Keratinocyte (primary cell): ENCODE results near the gene NUAK1.

Experiments
- EZH2 ChIP-seq: IDR thresholded peaks from one replicate; pipeline ENCODE4 v1.6.1; 2012; ENCODE audit warnings: inconsistent platforms, mild to moderate bottlenecking, low read length, moderate library complexity
- TF ChIP-seq, protein P1 (sequence below), 3 experiments: IDR thresholded peaks in 1 of 3; conservative IDR thresholded peaks in 1 of 3; optimal IDR thresholded peaks in 1 of 3; 2 replicates in 2 of 3; 3 replicates in 1 of 3; pipeline versions ENCODE3 to v1.5.1; 2011; ENCODE audit warnings: low read length in 3 of 3, mild to moderate bottlenecking in 3 of 3, moderate library complexity in 2 of 3, control low read depth in 1 of 3, inconsistent platforms in 1 of 3; ENCODE audit not compliant: insufficient read depth in 2 of 3; ENCODE audit errors: extremely low read depth in 1 of 3

DNA sequence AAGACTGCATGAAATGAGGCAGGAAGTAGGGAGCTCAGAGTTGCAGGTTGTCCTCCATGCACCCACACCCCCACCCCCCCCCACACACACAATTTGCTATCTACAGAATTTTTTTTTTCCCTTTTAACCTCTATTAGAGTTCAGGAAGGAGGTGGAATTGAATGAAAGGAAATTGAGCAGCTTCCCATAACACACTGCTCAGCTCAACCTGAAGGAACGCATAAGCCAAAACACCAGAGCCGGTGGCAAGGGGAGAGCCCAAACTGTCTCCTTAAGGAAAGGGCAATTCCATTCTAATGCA, 74.1 kb downstream of the NUAK1 start:
- TF ChIP-seq, protein P1, sequence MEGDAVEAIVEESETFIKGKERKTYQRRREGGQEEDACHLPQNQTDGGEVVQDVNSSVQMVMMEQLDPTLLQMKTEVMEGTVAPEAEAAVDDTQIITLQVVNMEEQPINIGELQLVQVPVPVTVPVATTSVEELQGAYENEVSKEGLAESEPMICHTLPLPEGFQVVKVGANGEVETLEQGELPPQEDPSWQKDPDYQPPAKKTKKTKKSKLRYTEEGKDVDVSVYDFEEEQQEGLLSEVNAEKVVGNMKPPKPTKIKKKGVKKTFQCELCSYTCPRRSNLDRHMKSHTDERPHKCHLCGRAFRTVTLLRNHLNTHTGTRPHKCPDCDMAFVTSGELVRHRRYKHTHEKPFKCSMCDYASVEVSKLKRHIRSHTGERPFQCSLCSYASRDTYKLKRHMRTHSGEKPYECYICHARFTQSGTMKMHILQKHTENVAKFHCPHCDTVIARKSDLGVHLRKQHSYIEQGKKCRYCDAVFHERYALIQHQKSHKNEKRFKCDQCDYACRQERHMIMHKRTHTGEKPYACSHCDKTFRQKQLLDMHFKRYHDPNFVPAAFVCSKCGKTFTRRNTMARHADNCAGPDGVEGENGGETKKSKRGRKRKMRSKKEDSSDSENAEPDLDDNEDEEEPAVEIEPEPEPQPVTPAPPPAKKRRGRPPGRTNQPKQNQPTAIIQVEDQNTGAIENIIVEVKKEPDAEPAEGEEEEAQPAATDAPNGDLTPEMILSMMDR (optimal IDR thresholded peaks at IDR 0.05 in 1 of 3, IDR thresholded peaks at IDR 0.05 in 1 of 3, conservative IDR thresholded peaks at IDR 0.05 in 1 of 3; ENCODE audit: extremely low read depth in 1 of 3, insufficient read depth in 2 of 3, low read length in 3 of 3): no peak
- TF ChIP-seq EZH2: no peak
